Neural cell (in vitro differentiated cells): ENCODE data around the gene SLC22A23. TPM values are rescaled to one million over a fixed set of nuclear protein-coding genes. Genes with fewer than 3 reads are reported as not detected.
"Not testable (repeated sequence)": the region's sequence is repeated elsewhere in the genome, so short reads cannot be mapped to it uniquely, and the experiment has no call there.

Experiments used
- H2AFZ ChIP-seq: fragments of 200-600, 300-800 bp; sonication (generic), shearing (Covaris generic); 2 replicates; pipeline ENCODE4 v1.6.0; 2014; ENCODE audit warnings: low read depth, mild to moderate bottlenecking, antibody characterized with exemption, low read length, moderate library complexity
- H3F3A ChIP-seq: fragments of 200-600 bp; shearing (Covaris generic); 2 replicates; pipeline ENCODE4 v1.6.1; 2016; ENCODE audit warnings: mild to moderate bottlenecking, moderate library complexity, mixed read lengths, antibody characterized with exemption, low read length; ENCODE audit not compliant: insufficient read depth, poor library complexity, severe bottlenecking
- H3K27ac ChIP-seq: fragments of 200-600, 300-800 bp; sonication (generic), shearing (Covaris generic); 2 replicates; pipeline ENCODE4 v1.5.1; 2014; ENCODE audit warnings: mild to moderate bottlenecking, low read length, moderate library complexity
- H3K27me3 ChIP-seq: fragments of 300-800, 200-600 bp; sonication (generic), shearing (Covaris generic); 2 replicates; pipeline ENCODE4 v1.6.0; 2014; ENCODE audit warnings: mild to moderate bottlenecking, low read depth, low read length, moderate library complexity; ENCODE audit not compliant: insufficient read depth
- H3K36me3 ChIP-seq: fragments of 300-800, 200-600 bp; sonication (generic), shearing (Covaris generic); 2 replicates; pipeline ENCODE4 v1.5.1; 2014; ENCODE audit warnings: mild to moderate bottlenecking, antibody characterized with exemption, low read length, moderate library complexity; ENCODE audit not compliant: insufficient read depth
- H3K4me2 ChIP-seq: fragments of 300-800, 200-600 bp; sonication (generic), shearing (Covaris generic); 2 replicates; pipeline ENCODE4 v1.6.0; 2014; ENCODE audit warnings: mild to moderate bottlenecking, low read length
- H3K4me3 ChIP-seq: fragments of 300-800, 200-600 bp; sonication (generic), shearing (Covaris generic); 2 replicates; pipeline ENCODE4 v1.5.1; 2014; ENCODE audit warnings: mild to moderate bottlenecking, low read length, moderate library complexity
- H3K79me2 ChIP-seq: fragments of 200-600 bp; shearing (Covaris generic); replicated peaks from 2 replicates; pipeline ENCODE4 v1.6.0; 2014; ENCODE audit warnings: mild to moderate bottlenecking, low read length, moderate library complexity; ENCODE audit not compliant: insufficient read depth
- H3K9ac ChIP-seq: fragments of 300-800, 200-600 bp; sonication (generic), shearing (Covaris generic); 2 replicates; pipeline ENCODE4 v1.6.1; 2016; ENCODE audit warnings: mild to moderate bottlenecking, low read length, mixed read lengths
- H3K9me2 ChIP-seq: fragments of 200-600 bp; shearing (Covaris generic); 2 replicates; pipeline ENCODE4 v1.6.1; 2016; ENCODE audit warnings: mild to moderate bottlenecking, low read length, mixed read lengths; ENCODE audit not compliant: insufficient read depth
- H3K9me3 ChIP-seq: fragments of 200-600, 300-800 bp; sonication (generic), shearing (Covaris generic); 2 replicates; pipeline ENCODE4 v1.6.1; 2016; ENCODE audit warnings: mild to moderate bottlenecking, mixed run types, low read length, moderate library complexity, mixed read lengths
- H4K20me1 ChIP-seq: fragments of 200-600 bp; shearing (Covaris generic); 2 replicates; pipeline ENCODE4 v1.6.1; 2016; ENCODE audit warnings: mild to moderate bottlenecking, mixed run types; ENCODE audit not compliant: insufficient read depth
- EP300 ChIP-seq: fragments of 450-650 bp; conservative IDR thresholded peaks from 2 replicates; pipeline ENCODE4 v1.6.1; 2014; ENCODE audit warnings: antibody characterized with exemption, mild to moderate bottlenecking, moderate library complexity; ENCODE audit not compliant: poor library complexity, severe bottlenecking
- EZH2 ChIP-seq: fragments of 200-600, 300-800 bp; shearing (Covaris generic), sonication (generic); IDR thresholded peaks from 2 replicates; pipeline ENCODE4 v1.6.1; 2014; ENCODE audit warnings: antibody characterized with exemption, low read length, borderline replicate concordance, mild to moderate bottlenecking; ENCODE audit not compliant: insufficient read depth, poor library complexity, severe bottlenecking
- MXI1 ChIP-seq: fragments of 450-650 bp; conservative IDR thresholded peaks from 2 replicates; pipeline ENCODE4 v1.6.1; 2014; ENCODE audit warnings: antibody characterized with exemption, mild to moderate bottlenecking; ENCODE audit not compliant: poor library complexity, severe bottlenecking
- POLR2AphosphoS5 ChIP-seq: IDR thresholded peaks from 2 replicates; pipeline ENCODE4 v1.6.1; 2012
- RAD21 ChIP-seq: fragments of 450-650 bp; conservative IDR thresholded peaks from 2 replicates; pipeline ENCODE4 v1.6.1; 2014; ENCODE audit warnings: antibody characterized with exemption, mild to moderate bottlenecking, moderate library complexity
- SMC3 ChIP-seq: fragments of 450-650 bp; conservative IDR thresholded peaks from 2 replicates; pipeline ENCODE4 v1.6.1; 2014; ENCODE audit warnings: antibody characterized with exemption, mild to moderate bottlenecking, moderate library complexity; ENCODE audit not compliant: poor library complexity
- TAF1 ChIP-seq: IDR thresholded peaks from 2 replicates; pipeline ENCODE4 v1.6.1; 2012; ENCODE audit warnings: low read depth
- polyA plus RNA-seq: library from polyadenylated mRNA; depleted of rRNA; stranded (reverse); fragments of >200 nt; gene quantifications from 2 replicates; pipeline ENCODE4 v1.2.3, GENCODE V29; 2014
- TF ChIP-seq, protein P1 (sequence below): IDR thresholded peaks from 2 replicates; pipeline ENCODE4 v1.6.1; 2012; ENCODE audit warnings: borderline replicate concordance
- TF ChIP-seq, protein P2 (sequence below): fragments of 450-650 bp; IDR thresholded peaks from 2 replicates; pipeline ENCODE4 v1.5.1; 2014; ENCODE audit warnings: antibody characterized with exemption, mild to moderate bottlenecking, moderate library complexity; ENCODE audit not compliant: poor library complexity, severe bottlenecking

Gene SLC22A23
- polyA plus RNA-seq, 1 donor from 2014 or later, result 8.8 TPM

DNA sequence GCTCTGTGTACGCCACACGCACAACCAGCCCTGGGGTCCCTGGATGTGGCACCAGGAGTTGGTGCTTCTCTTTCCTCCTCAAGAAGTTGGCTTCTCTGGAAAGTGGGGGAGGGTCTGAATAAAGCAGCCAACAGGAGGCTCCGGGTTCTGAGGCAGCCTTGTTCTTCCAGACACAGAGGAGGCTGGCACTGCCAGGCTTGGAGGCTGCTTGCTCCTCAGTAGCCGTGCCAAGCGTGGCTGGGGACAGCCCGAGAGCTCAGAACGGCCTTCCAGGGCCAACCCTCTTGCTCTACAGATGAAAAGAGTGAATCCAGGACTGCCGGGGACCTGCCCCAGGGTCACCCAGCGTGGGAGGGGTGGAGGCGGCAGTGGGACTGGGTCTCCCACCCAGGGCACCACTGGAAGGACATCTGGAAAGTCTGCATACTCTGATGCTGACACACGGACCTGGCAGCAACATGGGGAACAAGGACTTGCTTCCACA, 70.4 kb downstream of the SLC22A23 start:
- H3K27me3 ChIP-seq, result no peaks in the 10 kb centered on the region
- no peak overlapping the region for H3K4me3 ChIP-seq
- TF ChIP-seq EZH2 (no peak), RAD21 (no peak), MXI1 (no peak), EP300 (no peak), POLR2AphosphoS5 (no peak), SMC3 (no peak), TAF1 (no peak)
- TF ChIP-seq, protein P1, sequence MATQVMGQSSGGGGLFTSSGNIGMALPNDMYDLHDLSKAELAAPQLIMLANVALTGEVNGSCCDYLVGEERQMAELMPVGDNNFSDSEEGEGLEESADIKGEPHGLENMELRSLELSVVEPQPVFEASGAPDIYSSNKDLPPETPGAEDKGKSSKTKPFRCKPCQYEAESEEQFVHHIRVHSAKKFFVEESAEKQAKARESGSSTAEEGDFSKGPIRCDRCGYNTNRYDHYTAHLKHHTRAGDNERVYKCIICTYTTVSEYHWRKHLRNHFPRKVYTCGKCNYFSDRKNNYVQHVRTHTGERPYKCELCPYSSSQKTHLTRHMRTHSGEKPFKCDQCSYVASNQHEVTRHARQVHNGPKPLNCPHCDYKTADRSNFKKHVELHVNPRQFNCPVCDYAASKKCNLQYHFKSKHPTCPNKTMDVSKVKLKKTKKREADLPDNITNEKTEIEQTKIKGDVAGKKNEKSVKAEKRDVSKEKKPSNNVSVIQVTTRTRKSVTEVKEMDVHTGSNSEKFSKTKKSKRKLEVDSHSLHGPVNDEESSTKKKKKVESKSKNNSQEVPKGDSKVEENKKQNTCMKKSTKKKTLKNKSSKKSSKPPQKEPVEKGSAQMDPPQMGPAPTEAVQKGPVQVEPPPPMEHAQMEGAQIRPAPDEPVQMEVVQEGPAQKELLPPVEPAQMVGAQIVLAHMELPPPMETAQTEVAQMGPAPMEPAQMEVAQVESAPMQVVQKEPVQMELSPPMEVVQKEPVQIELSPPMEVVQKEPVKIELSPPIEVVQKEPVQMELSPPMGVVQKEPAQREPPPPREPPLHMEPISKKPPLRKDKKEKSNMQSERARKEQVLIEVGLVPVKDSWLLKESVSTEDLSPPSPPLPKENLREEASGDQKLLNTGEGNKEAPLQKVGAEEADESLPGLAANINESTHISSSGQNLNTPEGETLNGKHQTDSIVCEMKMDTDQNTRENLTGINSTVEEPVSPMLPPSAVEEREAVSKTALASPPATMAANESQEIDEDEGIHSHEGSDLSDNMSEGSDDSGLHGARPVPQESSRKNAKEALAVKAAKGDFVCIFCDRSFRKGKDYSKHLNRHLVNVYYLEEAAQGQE, result no peak
- TF ChIP-seq, protein P2, sequence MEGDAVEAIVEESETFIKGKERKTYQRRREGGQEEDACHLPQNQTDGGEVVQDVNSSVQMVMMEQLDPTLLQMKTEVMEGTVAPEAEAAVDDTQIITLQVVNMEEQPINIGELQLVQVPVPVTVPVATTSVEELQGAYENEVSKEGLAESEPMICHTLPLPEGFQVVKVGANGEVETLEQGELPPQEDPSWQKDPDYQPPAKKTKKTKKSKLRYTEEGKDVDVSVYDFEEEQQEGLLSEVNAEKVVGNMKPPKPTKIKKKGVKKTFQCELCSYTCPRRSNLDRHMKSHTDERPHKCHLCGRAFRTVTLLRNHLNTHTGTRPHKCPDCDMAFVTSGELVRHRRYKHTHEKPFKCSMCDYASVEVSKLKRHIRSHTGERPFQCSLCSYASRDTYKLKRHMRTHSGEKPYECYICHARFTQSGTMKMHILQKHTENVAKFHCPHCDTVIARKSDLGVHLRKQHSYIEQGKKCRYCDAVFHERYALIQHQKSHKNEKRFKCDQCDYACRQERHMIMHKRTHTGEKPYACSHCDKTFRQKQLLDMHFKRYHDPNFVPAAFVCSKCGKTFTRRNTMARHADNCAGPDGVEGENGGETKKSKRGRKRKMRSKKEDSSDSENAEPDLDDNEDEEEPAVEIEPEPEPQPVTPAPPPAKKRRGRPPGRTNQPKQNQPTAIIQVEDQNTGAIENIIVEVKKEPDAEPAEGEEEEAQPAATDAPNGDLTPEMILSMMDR, result no peak

DNA sequence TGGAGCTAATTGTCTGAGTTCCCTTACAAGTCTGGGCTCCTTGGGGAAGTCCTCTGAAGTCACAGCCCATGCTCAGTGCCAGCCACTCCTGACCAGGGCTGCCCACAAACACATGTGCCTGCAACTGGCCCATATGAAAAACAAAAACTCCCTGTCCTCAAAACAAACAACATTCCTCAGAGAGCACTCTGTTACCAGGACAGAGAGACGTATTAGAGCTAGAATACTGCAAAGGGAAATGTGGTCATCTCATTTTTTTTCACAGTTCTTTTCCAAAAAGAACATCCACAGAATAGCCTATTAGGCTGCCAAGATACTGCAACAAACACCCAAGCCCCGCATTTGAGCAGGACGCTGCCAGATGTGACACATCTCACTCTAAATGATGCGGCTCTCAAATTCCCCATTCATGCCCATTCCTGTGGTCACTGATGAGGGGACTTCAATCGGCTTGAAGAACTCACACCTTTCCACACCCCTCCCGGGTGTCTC, 71.1 kb downstream of the SLC22A23 start:
- no peaks in the 10 kb centered on the region for H3K9me3 ChIP-seq
- no peak overlapping the region for H3K4me3 ChIP-seq
- TF ChIP-seq, protein P1, result no peak
- no peak for TF ChIP-seq SMC3
- TF ChIP-seq, protein P2, result no peak
- TF ChIP-seq RAD21, result no peak
- no peak for TF ChIP-seq EP300
- no peak for TF ChIP-seq TAF1
- no peak for TF ChIP-seq MXI1
- no peak overlapping the region for H3K4me2 ChIP-seq
- no peaks in the 10 kb centered on the region for H3K36me3 ChIP-seq
- no peak overlapping the region for H3K9ac ChIP-seq
- no peaks in the 10 kb centered on the region for H3K79me2 ChIP-seq
- H2AFZ ChIP-seq, result no peak overlapping the region
- no peaks in the 10 kb centered on the region for H3K9me2 ChIP-seq
- no peaks in the 10 kb centered on the region for H3K27me3 ChIP-seq
- H3F3A ChIP-seq, result no peaks in the 10 kb centered on the region
- H4K20me1 ChIP-seq, result no peaks in the 10 kb centered on the region
- no peak overlapping the region for H3K27ac ChIP-seq

More for the DNA sequence above, 70.4 kb downstream of the SLC22A23 start:
- Histone ChIP-seq H3K27ac (no peak overlapping the region), H3F3A (no peaks in the 10 kb centered on the region), H3K4me2 (no peak overlapping the region), H3K9ac (no peak overlapping the region), H3K9me2 (no peaks in the 10 kb centered on the region), H3K9me3 (no peaks in the 10 kb centered on the region), H3K36me3 (no peaks in the 10 kb centered on the region), H3K79me2 (no peaks in the 10 kb centered on the region), H4K20me1 (no peaks in the 10 kb centered on the region), H2AFZ (no peak overlapping the region)

DNA sequence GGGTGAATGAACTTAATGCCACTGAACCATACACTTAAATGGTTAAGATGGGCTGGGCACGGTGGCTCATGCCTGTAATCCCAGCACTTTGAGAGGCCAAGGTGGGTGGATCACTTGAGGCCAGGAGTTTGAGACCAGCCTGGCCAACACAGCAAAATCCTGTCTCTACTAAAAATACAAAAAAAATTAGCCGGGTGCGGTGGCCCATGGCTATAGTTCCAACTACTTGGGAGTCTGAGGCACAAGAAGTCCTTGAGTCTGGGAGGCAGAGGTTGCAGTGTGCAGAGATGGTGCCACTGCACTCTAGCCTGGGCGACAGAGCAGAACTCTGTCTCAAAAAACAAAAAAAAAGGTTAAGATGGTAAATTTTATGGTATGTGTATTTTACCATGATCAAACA, 71.7 kb downstream of the SLC22A23 start:
- H3K27ac ChIP-seq, H3K4me2 ChIP-seq, H3K79me2 ChIP-seq, H3K9me3 ChIP-seq, H3K27me3 ChIP-seq, H3K4me3 ChIP-seq, H4K20me1 ChIP-seq, H3K9me2 ChIP-seq, H2AFZ ChIP-seq, H3F3A ChIP-seq, H3K9ac ChIP-seq, H3K36me3 ChIP-seq: not testable (repeated sequence)
